Astrocyte (in vitro differentiated cells and primary cell): Measurements from ENCODE around the gene RAB6B.

Source experiments
- EZH2 ChIP-seq: IDR thresholded peaks from 2 replicates; pipeline ENCODE4 v1.6.1; 2012; ENCODE audit warnings: mild to moderate bottlenecking, low read length, inconsistent platforms; ENCODE audit not compliant: insufficient read depth
- TF ChIP-seq, protein P1 (sequence below): IDR thresholded peaks from 2 replicates; pipeline ENCODE4 v1.5.1; 2011; ENCODE audit warnings: low read depth, mild to moderate bottlenecking, inconsistent platforms, low read length, moderate library complexity; ENCODE audit not compliant: insufficient read depth

DNA sequence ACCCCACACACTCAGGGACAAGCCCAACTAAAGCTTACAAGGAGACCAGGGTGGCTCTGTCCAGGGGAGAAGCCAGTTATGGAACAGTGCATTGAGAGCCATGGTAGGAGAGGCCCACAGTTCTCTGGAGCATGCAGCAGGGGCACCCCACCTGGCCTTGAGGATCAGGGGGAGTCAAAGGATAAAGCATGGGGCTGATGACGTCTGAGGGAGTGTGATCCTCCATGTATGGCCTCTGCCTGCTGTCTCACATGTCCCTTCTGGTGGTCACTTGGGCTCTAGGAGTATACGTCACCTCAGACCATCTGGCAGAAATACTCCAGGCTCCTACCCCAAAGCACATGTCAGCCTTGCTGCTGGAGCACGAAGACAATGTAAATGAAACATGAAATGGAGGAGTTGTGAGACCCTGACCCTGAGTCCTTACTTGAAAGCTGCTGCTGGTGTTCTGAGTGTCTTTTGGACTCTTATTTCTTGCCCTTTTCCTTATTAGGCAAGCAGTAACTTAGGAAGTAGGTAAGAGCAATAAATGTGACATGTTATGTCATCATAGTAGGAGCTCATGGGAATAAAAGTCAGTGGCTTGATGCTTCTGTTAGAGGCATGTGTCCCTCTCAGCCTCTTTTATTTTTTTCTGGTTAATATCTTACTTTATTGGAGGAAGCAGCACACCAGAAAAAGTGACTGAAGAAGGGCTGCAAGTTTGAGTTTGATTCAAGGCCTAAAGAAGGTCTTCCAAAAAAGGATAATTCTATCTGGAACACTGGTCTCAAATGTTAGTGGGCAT is 74.6 kb downstream of the RAB6B start:
- TF ChIP-seq, protein P1, sequence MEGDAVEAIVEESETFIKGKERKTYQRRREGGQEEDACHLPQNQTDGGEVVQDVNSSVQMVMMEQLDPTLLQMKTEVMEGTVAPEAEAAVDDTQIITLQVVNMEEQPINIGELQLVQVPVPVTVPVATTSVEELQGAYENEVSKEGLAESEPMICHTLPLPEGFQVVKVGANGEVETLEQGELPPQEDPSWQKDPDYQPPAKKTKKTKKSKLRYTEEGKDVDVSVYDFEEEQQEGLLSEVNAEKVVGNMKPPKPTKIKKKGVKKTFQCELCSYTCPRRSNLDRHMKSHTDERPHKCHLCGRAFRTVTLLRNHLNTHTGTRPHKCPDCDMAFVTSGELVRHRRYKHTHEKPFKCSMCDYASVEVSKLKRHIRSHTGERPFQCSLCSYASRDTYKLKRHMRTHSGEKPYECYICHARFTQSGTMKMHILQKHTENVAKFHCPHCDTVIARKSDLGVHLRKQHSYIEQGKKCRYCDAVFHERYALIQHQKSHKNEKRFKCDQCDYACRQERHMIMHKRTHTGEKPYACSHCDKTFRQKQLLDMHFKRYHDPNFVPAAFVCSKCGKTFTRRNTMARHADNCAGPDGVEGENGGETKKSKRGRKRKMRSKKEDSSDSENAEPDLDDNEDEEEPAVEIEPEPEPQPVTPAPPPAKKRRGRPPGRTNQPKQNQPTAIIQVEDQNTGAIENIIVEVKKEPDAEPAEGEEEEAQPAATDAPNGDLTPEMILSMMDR, result no peak
- TF ChIP-seq EZH2, result no peak
